Endodermal cell (in vitro differentiated cells): ENCODE measurements around the gene STK16. TPM values are rescaled to one million over a fixed set of nuclear protein-coding genes. Genes with fewer than 3 reads are reported as not detected.

Experiments used
- DNase-seq: peaks from one replicate; pipeline ENCODE4 v3.0.0-alpha.2; 2017
- H3K27ac ChIP-seq: 2 replicates; pipeline ENCODE4 v1.5.1; 2013; ENCODE audit warnings: mild to moderate bottlenecking, low read depth, low read length, moderate library complexity
- H3K27me3 ChIP-seq: 2 replicates; pipeline ENCODE4 v1.6.1; 2013; ENCODE audit warnings: mild to moderate bottlenecking, low read length, moderate library complexity; ENCODE audit not compliant: insufficient read depth, control insufficient read depth, poor library complexity, severe bottlenecking
- H3K36me3 ChIP-seq: 2 replicates; pipeline ENCODE4 v1.7.0; 2013; ENCODE audit warnings: mild to moderate bottlenecking, low read length, moderate library complexity; ENCODE audit not compliant: control insufficient read depth, insufficient read depth
- H3K4me1 ChIP-seq: one replicate; pipeline ENCODE4 v1.7.0; 2013; ENCODE audit warnings: low read length; ENCODE audit not compliant: control insufficient read depth, insufficient read depth
- H3K4me3 ChIP-seq: 2 replicates; pipeline ENCODE4 v1.5.1; 2013; ENCODE audit warnings: mild to moderate bottlenecking, low read length, moderate library complexity
- H3K9ac ChIP-seq: 2 replicates; pipeline ENCODE4 v1.6.1; 2013; ENCODE audit warnings: mild to moderate bottlenecking, low read length, moderate library complexity; ENCODE audit not compliant: poor library complexity, severe bottlenecking; ENCODE audit errors: extremely low read depth
- H3K9me3 ChIP-seq: 2 replicates; pipeline ENCODE4 v1.6.1; 2013; ENCODE audit warnings: mild to moderate bottlenecking, low read length, moderate library complexity; ENCODE audit not compliant: control insufficient read depth
- H3K27ac Mint-ChIP-seq: 2 replicates; pipeline ENCODE4 v1.8.0; 2020; ENCODE audit warnings: mixed read lengths
- H3K27me3 Mint-ChIP-seq: 2 replicates; pipeline ENCODE4 v1.8.0; 2021; ENCODE audit warnings: mild to moderate bottlenecking, mixed read lengths; ENCODE audit not compliant: insufficient read depth
- H3K36me3 Mint-ChIP-seq: 2 replicates; pipeline ENCODE4 v1.8.0; 2020; ENCODE audit warnings: low read depth, mixed read lengths
- H3K4me1 Mint-ChIP-seq: 2 replicates; pipeline ENCODE4 v1.8.0; 2020; ENCODE audit warnings: mixed read lengths
- H3K4me3 Mint-ChIP-seq: 2 replicates; pipeline ENCODE4 v1.8.0; 2020; ENCODE audit warnings: mild to moderate bottlenecking, moderate library complexity, mixed read lengths
- H3K9me3 Mint-ChIP-seq: 2 replicates; pipeline ENCODE4 v1.8.0; 2020; ENCODE audit warnings: mild to moderate bottlenecking, mixed read lengths
- WGBS, 2 experiments: methylation state at CpG; one replicate each; pipeline versions ENCODE4 v1.1.5 to v1.1.7; 2013; ENCODE audit warnings: missing lambda C conversion rate in 2 of 2, mixed read lengths in 1 of 2; ENCODE audit not compliant: insufficient coverage in 1 of 2, insufficient read length in 1 of 2; 5-methylcytosine and 5-hydroxymethylcytosine counted together
- total RNA-seq, 2 donors: library from RNA; stranded (reverse); fragmentation: NEBNext Ultra II Directional in 1 of 2; extraction: Animal tissue kit (Norgen Biotek cat#: 25700) in 1 of 2; gene quantifications; 2 replicates in 1 of 2; 3 replicates in 1 of 2; pipeline ENCODE4 v1.2.1, GENCODE V29; 2021
- TF ChIP-seq, protein P1 (sequence below): fragments of 200-600 bp; sonication (generic); conservative IDR thresholded peaks from 2 replicates; pipeline ENCODE4 v1.5.0; 2021; ENCODE audit warnings: antibody characterized with exemption, mild to moderate bottlenecking

STK16 gene
- total RNA-seq, 2 donors from 2014 or later: 27.3 to 37.7 TPM

DNA sequence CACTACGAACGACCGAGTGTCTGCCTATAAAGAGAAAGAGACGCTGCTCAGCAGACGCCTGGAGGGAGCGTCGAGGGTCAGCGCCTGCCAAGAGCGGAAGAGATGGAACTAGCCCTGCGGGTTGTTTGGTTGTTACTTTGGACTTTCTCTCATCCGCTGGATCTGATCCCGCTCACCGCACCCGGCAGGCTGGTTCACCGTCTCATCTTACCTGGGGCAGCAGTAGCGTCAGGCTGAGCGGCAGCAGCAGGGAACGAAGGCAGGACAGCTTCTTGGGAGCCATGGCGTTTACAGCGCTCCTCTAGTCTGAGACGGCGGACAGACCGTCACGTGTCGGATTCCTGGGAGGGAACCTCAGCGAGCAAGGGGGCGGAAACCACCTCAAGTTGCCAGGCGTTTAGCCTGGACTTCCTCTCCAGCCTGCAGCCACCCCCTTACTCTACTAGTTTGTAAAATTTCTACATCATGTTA is 2.0 kb upstream of the STK16 start:
- H3K27ac Mint-ChIP-seq: no peak overlapping the region
- Histone ChIP-seq H3K9me3 (no peaks in the 10 kb centered on the region), H3K27ac (no peak overlapping the region), H3K9ac (no peak overlapping the region), H3K27me3 (no peaks in the 10 kb centered on the region), H3K4me3 (no peak overlapping the region), H3K36me3 (peaks cover 14% of the 10 kb centered on the region), H3K4me1 (peaks cover 3% of the 10 kb centered on the region)
- H3K4me1 Mint-ChIP-seq: peaks cover 7% of the 10 kb centered on the region
- DNase-seq: no peak
- TF ChIP-seq, protein P1, sequence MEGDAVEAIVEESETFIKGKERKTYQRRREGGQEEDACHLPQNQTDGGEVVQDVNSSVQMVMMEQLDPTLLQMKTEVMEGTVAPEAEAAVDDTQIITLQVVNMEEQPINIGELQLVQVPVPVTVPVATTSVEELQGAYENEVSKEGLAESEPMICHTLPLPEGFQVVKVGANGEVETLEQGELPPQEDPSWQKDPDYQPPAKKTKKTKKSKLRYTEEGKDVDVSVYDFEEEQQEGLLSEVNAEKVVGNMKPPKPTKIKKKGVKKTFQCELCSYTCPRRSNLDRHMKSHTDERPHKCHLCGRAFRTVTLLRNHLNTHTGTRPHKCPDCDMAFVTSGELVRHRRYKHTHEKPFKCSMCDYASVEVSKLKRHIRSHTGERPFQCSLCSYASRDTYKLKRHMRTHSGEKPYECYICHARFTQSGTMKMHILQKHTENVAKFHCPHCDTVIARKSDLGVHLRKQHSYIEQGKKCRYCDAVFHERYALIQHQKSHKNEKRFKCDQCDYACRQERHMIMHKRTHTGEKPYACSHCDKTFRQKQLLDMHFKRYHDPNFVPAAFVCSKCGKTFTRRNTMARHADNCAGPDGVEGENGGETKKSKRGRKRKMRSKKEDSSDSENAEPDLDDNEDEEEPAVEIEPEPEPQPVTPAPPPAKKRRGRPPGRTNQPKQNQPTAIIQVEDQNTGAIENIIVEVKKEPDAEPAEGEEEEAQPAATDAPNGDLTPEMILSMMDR: no peak
- H3K9me3 Mint-ChIP-seq: no peaks in the 10 kb centered on the region
- H3K36me3 Mint-ChIP-seq: peaks cover 5% of the 10 kb centered on the region
- no peak overlapping the region for H3K4me3 Mint-ChIP-seq
- H3K27me3 Mint-ChIP-seq: no peaks in the 10 kb centered on the region
- 95 to 98% methylated on average over 27 to 28 of the region's 28 CpGs for WGBS, 2 experiments

DNA sequence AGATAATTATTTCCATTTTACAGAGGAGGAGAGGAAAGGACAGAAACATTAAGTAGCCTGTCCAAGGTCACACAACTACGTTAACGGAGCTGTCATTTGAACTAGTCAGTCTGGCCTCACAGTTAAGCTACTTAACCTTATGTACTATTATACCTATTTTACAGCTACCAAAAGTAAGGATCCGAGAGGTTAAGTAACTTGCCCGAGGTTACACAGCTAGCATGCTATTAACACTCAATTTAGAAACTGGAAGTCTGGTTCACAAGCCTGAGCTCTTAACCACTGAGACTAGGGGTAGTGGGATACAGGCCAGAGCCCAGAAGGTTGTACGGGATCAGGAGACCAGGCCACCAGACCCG is 511 bp upstream of the STK16 start:
- WGBS, 2 experiments: 52 to 56% methylated on average over 5 to 6 of the region's 6 CpGs
- Mint-ChIP-seq H3K4me1 (peaks cover 21% of the 10 kb centered on the region), H3K4me3 (peak overlapping the region; percentile 86), H3K36me3 (peaks cover 5% of the 10 kb centered on the region), H3K9me3 (no peaks in the 10 kb centered on the region), H3K27ac (peak overlapping the region; percentile 96), H3K27me3 (no peaks in the 10 kb centered on the region)
- Histone ChIP-seq H3K9ac (peak overlapping the region; percentile 97), H3K27me3 (no peaks in the 10 kb centered on the region), H3K4me1 (peaks cover 15% of the 10 kb centered on the region), H3K27ac (no peak overlapping the region), H3K36me3 (peaks cover 14% of the 10 kb centered on the region), H3K4me3 (peak overlapping the region; percentile 92), H3K9me3 (no peaks in the 10 kb centered on the region)
- no peak for DNase-seq
- TF ChIP-seq, protein P1: no peak

DNA sequence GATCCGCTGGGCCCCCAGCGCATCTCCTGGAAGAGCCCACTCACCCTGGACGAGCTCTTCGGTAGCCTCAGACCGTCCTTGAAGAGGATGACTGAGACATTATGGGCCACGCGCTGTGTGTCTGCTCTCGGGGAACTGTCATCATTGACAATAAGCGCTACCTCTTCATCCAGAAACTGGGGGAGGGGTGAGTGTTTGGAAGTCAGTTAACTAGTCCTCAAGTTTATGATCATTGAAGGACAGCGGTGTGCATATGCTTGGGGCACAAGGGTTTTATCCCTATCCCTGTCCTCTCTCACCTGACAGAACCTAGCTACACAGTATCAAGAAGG is 586 bp downstream of the STK16 start:
- Histone ChIP-seq H3K27ac (peak overlapping the region; percentile 42), H3K9me3 (no peaks in the 10 kb centered on the region), H3K36me3 (peaks cover 14% of the 10 kb centered on the region), H3K27me3 (no peaks in the 10 kb centered on the region), H3K4me3 (peak overlapping the region; percentile 92), H3K4me1 (peaks cover 17% of the 10 kb centered on the region), H3K9ac (peak overlapping the region; percentile 97)
- peak overlapping the region; percentile 86 for H3K4me3 Mint-ChIP-seq
- peak overlapping the region; percentile 96 for H3K27ac Mint-ChIP-seq
- no peaks in the 10 kb centered on the region for H3K27me3 Mint-ChIP-seq
- 35 to 36% methylated on average over 5 to 10 of the region's 10 CpGs for WGBS, 2 experiments
- no peak for DNase-seq
- TF ChIP-seq, protein P1: no peak
- H3K36me3 Mint-ChIP-seq: peaks cover 5% of the 10 kb centered on the region
- peaks cover 24% of the 10 kb centered on the region for H3K4me1 Mint-ChIP-seq
- no peaks in the 10 kb centered on the region for H3K9me3 Mint-ChIP-seq
